Measurements from ENCODE around the gene FRMD4A. TPM values are rescaled to one million over a fixed set of nuclear protein-coding genes. Genes with fewer than 3 reads are reported as not detected.

Gene FRMD4A
- total RNA-seq, 2 donors from 2014 or later = 22.3 to 22.4 TPM

DNA sequence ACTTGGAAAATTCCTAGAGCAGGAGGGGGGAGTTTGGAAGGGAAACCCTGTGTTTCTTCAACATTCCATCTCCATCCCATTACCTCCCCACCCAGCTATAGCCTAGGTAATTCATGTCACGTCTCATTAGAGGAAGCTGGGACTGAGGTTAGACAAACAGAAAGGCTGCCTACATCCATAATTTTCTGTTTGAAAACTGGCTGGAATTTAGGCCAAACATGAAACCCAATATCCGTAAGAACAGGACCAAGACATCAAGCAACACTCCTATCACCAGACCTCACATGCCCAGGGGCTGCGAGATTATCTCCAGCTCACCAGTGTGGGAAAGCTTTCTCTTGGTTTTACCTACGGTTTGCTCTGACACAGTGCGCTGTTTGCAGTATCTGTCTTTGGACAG, 316.3 kb downstream of the FRMD4A start:
- Histone ChIP-seq H3K27me3 (ENCODE audit: control insufficient read depth, insufficient read depth, low read length, poor library complexity, severe bottlenecking) (no peaks in the 10 kb centered on the region), H3K4me3 (ENCODE audit: low read length) (no peak overlapping the region), H3K9ac (ENCODE audit: extremely low read depth, low read length, poor library complexity, severe bottlenecking) (no peak overlapping the region), H3K36me3 (ENCODE audit: control insufficient read depth, insufficient read depth, low read length) (no peaks in the 10 kb centered on the region), H3K9me3 (ENCODE audit: control insufficient read depth, low read length) (no peaks in the 10 kb centered on the region), H3K27ac (ENCODE audit: low read depth, low read length) (no peak overlapping the region), H3K4me1 (ENCODE audit: control insufficient read depth, insufficient read depth, low read length) (no peaks in the 10 kb centered on the region)
- H3K9me3 Mint-ChIP-seq = no peaks in the 10 kb centered on the region
- no peak overlapping the region for H3K4me3 Mint-ChIP-seq
- H3K4me1 Mint-ChIP-seq = peaks cover 10% of the 10 kb centered on the region
- peaks cover 3% of the 10 kb centered on the region for H3K27me3 Mint-ChIP-seq (ENCODE audit: insufficient read depth)
- 87 to 96% methylated on average over 4 to 5 of the region's 5 CpGs for WGBS, 2 experiments (ENCODE audit: insufficient coverage in 1 of 2, insufficient read length in 1 of 2)
- no peak for DNase-seq
- no peak overlapping the region for H3K27ac Mint-ChIP-seq
- no peaks in the 10 kb centered on the region for H3K36me3 Mint-ChIP-seq (ENCODE audit: low read depth)
- TF ChIP-seq, protein P1, sequence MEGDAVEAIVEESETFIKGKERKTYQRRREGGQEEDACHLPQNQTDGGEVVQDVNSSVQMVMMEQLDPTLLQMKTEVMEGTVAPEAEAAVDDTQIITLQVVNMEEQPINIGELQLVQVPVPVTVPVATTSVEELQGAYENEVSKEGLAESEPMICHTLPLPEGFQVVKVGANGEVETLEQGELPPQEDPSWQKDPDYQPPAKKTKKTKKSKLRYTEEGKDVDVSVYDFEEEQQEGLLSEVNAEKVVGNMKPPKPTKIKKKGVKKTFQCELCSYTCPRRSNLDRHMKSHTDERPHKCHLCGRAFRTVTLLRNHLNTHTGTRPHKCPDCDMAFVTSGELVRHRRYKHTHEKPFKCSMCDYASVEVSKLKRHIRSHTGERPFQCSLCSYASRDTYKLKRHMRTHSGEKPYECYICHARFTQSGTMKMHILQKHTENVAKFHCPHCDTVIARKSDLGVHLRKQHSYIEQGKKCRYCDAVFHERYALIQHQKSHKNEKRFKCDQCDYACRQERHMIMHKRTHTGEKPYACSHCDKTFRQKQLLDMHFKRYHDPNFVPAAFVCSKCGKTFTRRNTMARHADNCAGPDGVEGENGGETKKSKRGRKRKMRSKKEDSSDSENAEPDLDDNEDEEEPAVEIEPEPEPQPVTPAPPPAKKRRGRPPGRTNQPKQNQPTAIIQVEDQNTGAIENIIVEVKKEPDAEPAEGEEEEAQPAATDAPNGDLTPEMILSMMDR (conservative IDR thresholded peaks at IDR 0.05) = no peak

DNA sequence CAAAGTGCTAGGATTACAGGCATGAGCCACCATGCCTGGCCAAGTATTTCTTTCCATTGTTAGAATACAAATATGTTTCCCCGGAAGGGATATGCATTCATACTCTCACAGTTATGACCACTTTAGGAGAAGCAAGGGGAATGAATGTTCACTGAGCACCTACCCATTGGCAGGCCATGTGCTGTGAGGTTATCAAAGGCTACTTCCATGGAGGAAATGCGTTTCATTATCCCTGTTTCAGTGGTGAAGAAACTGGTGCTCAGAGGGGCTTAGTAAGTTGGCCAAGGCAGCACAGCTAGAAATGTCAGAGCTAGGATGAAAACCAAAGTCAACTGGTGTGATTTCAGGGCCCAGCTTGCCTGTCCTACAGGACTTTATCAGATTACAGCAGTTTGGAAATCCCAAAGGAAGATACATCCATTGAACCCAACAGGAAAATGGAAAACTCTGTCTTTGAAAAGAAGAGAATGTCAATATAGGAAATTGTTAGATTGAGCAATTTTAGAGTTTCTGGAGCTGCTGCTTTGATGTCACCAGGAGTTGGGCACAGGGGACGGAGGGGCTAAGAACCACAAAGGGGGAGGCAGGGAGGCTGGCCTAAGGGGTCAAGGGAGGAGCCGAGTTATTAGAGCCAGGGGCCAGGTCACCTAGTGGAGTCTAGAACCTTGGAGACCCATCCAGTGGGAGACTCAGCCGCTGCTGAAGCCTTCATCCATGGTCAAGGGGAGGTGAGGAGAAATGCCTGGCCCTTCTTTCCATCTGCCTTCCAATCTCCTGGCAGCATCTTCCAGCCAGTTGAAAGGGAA, 319.8 kb downstream of the FRMD4A start:
- Histone ChIP-seq H3K27ac (ENCODE audit: low read depth, low read length) (no peak overlapping the region), H3K4me1 (ENCODE audit: control insufficient read depth, insufficient read depth, low read length) (no peaks in the 10 kb centered on the region), H3K27me3 (ENCODE audit: control insufficient read depth, insufficient read depth, low read length, poor library complexity, severe bottlenecking) (no peaks in the 10 kb centered on the region), H3K9ac (ENCODE audit: extremely low read depth, low read length, poor library complexity, severe bottlenecking) (no peak overlapping the region), H3K36me3 (ENCODE audit: control insufficient read depth, insufficient read depth, low read length) (no peaks in the 10 kb centered on the region), H3K4me3 (ENCODE audit: low read length) (no peak overlapping the region), H3K9me3 (ENCODE audit: control insufficient read depth, low read length) (no peaks in the 10 kb centered on the region)
- Mint-ChIP-seq H3K4me3 (no peak overlapping the region), H3K27ac (no peak overlapping the region), H3K36me3 (ENCODE audit: low read depth) (no peaks in the 10 kb centered on the region), H3K4me1 (peaks cover 18% of the 10 kb centered on the region), H3K9me3 (no peaks in the 10 kb centered on the region), H3K27me3 (ENCODE audit: insufficient read depth) (peaks cover 4% of the 10 kb centered on the region)
- DNase-seq = no peak
- TF ChIP-seq, protein P1 (conservative IDR thresholded peaks at IDR 0.05) = no peak
- WGBS, 2 experiments (ENCODE audit: insufficient coverage in 1 of 2, insufficient read length in 1 of 2) = 91 to 95% methylated on average over 3 to 5 of the region's 5 CpGs

DNA sequence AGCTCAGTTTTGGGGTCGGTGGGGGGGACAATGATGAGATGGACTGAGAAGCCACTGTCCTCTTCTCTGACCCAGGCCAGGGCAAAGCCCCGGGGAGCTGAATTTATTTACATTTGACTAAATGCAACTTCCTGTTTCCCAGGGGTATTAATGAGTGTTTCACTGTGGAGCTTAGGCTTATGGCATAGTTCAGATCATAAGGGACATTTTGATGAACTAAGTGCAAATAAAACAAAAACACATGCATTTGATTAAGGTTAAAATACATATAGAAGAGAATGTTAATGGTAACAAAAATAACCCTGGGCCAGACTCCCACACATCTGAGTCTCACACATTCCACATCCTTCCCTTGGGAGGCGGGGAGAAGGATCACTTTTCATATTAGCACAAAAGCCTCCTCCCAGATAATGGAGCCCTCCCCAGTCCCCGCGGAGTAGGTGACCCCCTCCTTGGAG, 320.6 kb downstream of the FRMD4A start:
- H3K27me3 Mint-ChIP-seq (ENCODE audit: insufficient read depth) = peaks cover 2% of the 10 kb centered on the region
- TF ChIP-seq, protein P1 (conservative IDR thresholded peaks at IDR 0.05) = no peak
- H3K9me3 Mint-ChIP-seq = no peaks in the 10 kb centered on the region
- H3K36me3 ChIP-seq (ENCODE audit: control insufficient read depth, insufficient read depth, low read length) = no peaks in the 10 kb centered on the region
- peak overlapping the region; percentile 96 for H3K27ac ChIP-seq (ENCODE audit: low read depth, low read length)
- H3K27ac Mint-ChIP-seq = peak overlapping the region; percentile 83
- H3K36me3 Mint-ChIP-seq (ENCODE audit: low read depth) = no peaks in the 10 kb centered on the region
- peaks cover 18% of the 10 kb centered on the region for H3K4me1 Mint-ChIP-seq
- H3K27me3 ChIP-seq (ENCODE audit: control insufficient read depth, insufficient read depth, low read length, poor library complexity, severe bottlenecking) = no peaks in the 10 kb centered on the region
- 46% methylated on average over 5 of the region's 5 CpGs; no CpG with 5 or more reads in 1 of the 2 experiments for WGBS, 2 experiments (ENCODE audit: insufficient coverage in 1 of 2, insufficient read length in 1 of 2)
- no peaks in the 10 kb centered on the region for H3K4me1 ChIP-seq (ENCODE audit: control insufficient read depth, insufficient read depth, low read length)
- no peak overlapping the region for H3K9ac ChIP-seq (ENCODE audit: extremely low read depth, low read length, poor library complexity, severe bottlenecking)
- peak overlapping the region; percentile 24 for H3K4me3 Mint-ChIP-seq
- H3K9me3 ChIP-seq (ENCODE audit: control insufficient read depth, low read length) = no peaks in the 10 kb centered on the region
- peak; percentile 69 for DNase-seq
- no peak overlapping the region for H3K4me3 ChIP-seq (ENCODE audit: low read length)

All from endodermal cell (in vitro differentiated cells).